Vagina (tissue), 2 donors: Measurements from ENCODE around the gene PIAS3. TPM values are rescaled to one million over a fixed set of nuclear protein-coding genes. Genes with fewer than 3 reads are reported as not detected.
A peak's percentile ranks its signal among the peaks of the same experiment; 100 is the strongest.

Experiments used
- DNase-seq, 2 donors: peaks; one replicate each; pipeline ENCODE4 v3.0.0-alpha.2; 2017; ENCODE audit errors: extremely low spot score in 2 of 2
- H3K27ac ChIP-seq: fragments of 200-600 bp; sonication (generic); one replicate; pipeline ENCODE4 v1.5.1; 2019
- H3K27me3 ChIP-seq: fragments of 200-600 bp; sonication (generic); one replicate; pipeline ENCODE4 v1.5.1; 2019
- H3K36me3 ChIP-seq, 2 donors: fragments of 200-600 bp; sonication (generic); one replicate each; pipeline ENCODE4 v1.5.1; 2017 to 2019
- H3K4me1 ChIP-seq: fragments of 200-600 bp; sonication (generic); one replicate; pipeline ENCODE4 v1.5.1; 2019
- H3K4me3 ChIP-seq, 2 donors: fragments of 200-600 bp; sonication (generic); 1 replicate in 1 of 2; 2 replicates in 1 of 2; pipeline ENCODE4 v1.5.1; 2016 to 2019
- H3K9me3 ChIP-seq: fragments of 200-600 bp; sonication (generic); one replicate; pipeline ENCODE4 v1.5.1; 2019
- CTCF ChIP-seq, 3 experiments: fragments of 450-650 bp in 2 of 3; fragments of 200-600 bp in 1 of 3; sonication (generic) in 1 of 3; IDR thresholded peaks; one replicate each; pipeline ENCODE4 v1.5.1; 2017 to 2019; ENCODE audit warnings: antibody characterized with exemption in 3 of 3, mild to moderate bottlenecking in 2 of 3, moderate library complexity in 2 of 3
- POLR2A ChIP-seq, 2 donors: fragments of 450-650 bp; IDR thresholded peaks; one replicate each; pipeline ENCODE4 v1.6.1; 2017; ENCODE audit warnings: antibody characterized with exemption in 2 of 2, mild to moderate bottlenecking in 2 of 2, moderate library complexity in 2 of 2
- POLR2AphosphoS5 ChIP-seq, 2 donors: sonication (generic); formaldehyde crosslinking; IDR thresholded peaks; one replicate each; pipeline ENCODE4 v1.9.0; 2017; ENCODE audit warnings: antibody characterized with exemption in 2 of 2, mild to moderate bottlenecking in 2 of 2, low read depth in 1 of 2; ENCODE audit not compliant: insufficient read depth in 1 of 2
- intact Hi-C: fragments of 100-400 bp; cut with DNase I; formaldehyde crosslinking; loops from one replicate; pipeline ENCODE4 v1.15.1; 2023
- total RNA-seq: library from RNA; depleted of rRNA; stranded (reverse); fragments of >200 nt; gene quantifications from one replicate; pipeline ENCODE4 v1.2.3, GENCODE V29; 2016

The PIAS3 gene
- total RNA-seq, 1 donor from 2014 or later: 40.5 TPM

GRCh38 chr1:145886390-145886789, 27.5 kb upstream of the PIAS3 start:
- peak overlapping the region; percentile 55 to 56 for H3K4me3 ChIP-seq
- intact Hi-C loops: no loop called here
- DNase-seq: no peak
- no peaks in the 10 kb centered on the region for H3K9me3 ChIP-seq
- peak overlapping the region; percentile 45 for H3K27ac ChIP-seq
- peaks cover 22% of the 10 kb centered on the region for H3K4me1 ChIP-seq
- H3K27me3 ChIP-seq: no peaks in the 10 kb centered on the region
- no peaks in the 10 kb centered on the region for H3K36me3 ChIP-seq
- TF ChIP-seq CTCF (IDR thresholded peaks at IDR 0.05): no peak
- no peak for TF ChIP-seq POLR2A (IDR thresholded peaks at IDR 0.05)
- TF ChIP-seq POLR2AphosphoS5 (IDR thresholded peaks at IDR 0.05; ENCODE audit: insufficient read depth in 1 of 2, low read depth in 1 of 2): no peak

- Histone ChIP-seq H3K9me3 (no peaks in the 10 kb centered on the region), H3K4me3 (peak within 1 kb of the TSS; percentile 55 to 56), H3K27me3 (no peaks in the 10 kb centered on the region), H3K36me3 (no peaks in the 10 kb centered on the region), H3K4me1 (peaks cover 16% of the 10 kb centered on the region), H3K27ac (peak within 1 kb of the TSS; percentile 45)
- DNase-seq: no peak
- TF ChIP-seq POLR2A (IDR thresholded peaks at IDR 0.05) (no peak), POLR2AphosphoS5 (IDR thresholded peaks at IDR 0.05; ENCODE audit: insufficient read depth in 1 of 2, low read depth in 1 of 2) (peak; percentile 9 to 40)
- intact Hi-C loops: no loop called here
These were observed 26.9 kb upstream of the PIAS3 start, which contains the start of gene ANKRD35 for GRCh38 chr1:145885738-145886287. Gene ANKRD35 (minus strand): TSS chr1:145885866. CDS start chr1:145885758, 108 bp downstream.

- H3K36me3 ChIP-seq: no peaks in the 10 kb centered on the region
- H3K27ac ChIP-seq: no peak overlapping the region
- TF ChIP-seq POLR2A (IDR thresholded peaks at IDR 0.05): no peak
- no peak for TF ChIP-seq CTCF (IDR thresholded peaks at IDR 0.05)
- TF ChIP-seq POLR2AphosphoS5 (IDR thresholded peaks at IDR 0.05; ENCODE audit: insufficient read depth in 1 of 2, low read depth in 1 of 2): no peak
- intact Hi-C loops: no loop called here
- peak overlapping the region in 1 of 2 donors; percentile 56 for H3K4me3 ChIP-seq
- peaks cover 7% of the 10 kb centered on the region for H3K4me1 ChIP-seq
- no peaks in the 10 kb centered on the region for H3K27me3 ChIP-seq
- peak in 1 of 2 donors; percentile 64 for DNase-seq
- no peaks in the 10 kb centered on the region for H3K9me3 ChIP-seq
These were observed 25.8 kb upstream of the PIAS3 start for GRCh38 chr1:145884675-145885074.

GRCh38 chr1:145879775-145880174, 20.9 kb upstream of the PIAS3 start:
- Histone ChIP-seq H3K27ac (no peak overlapping the region), H3K4me1 (no peaks in the 10 kb centered on the region), H3K9me3 (no peaks in the 10 kb centered on the region), H3K4me3 (no peak overlapping the region), H3K36me3 (no peaks in the 10 kb centered on the region), H3K27me3 (no peaks in the 10 kb centered on the region)
- intact Hi-C loops: no loop called here
- TF ChIP-seq CTCF (IDR thresholded peaks at IDR 0.05): no peak
- no peak for TF ChIP-seq POLR2A (IDR thresholded peaks at IDR 0.05)
- no peak for TF ChIP-seq POLR2AphosphoS5 (IDR thresholded peaks at IDR 0.05; ENCODE audit: insufficient read depth in 1 of 2, low read depth in 1 of 2)
- DNase-seq: no peak

GRCh38 chr1:145878724-145879123, 19.8 kb upstream of the PIAS3 start:
- DNase-seq: no peak
- no peak overlapping the region for H3K4me3 ChIP-seq
- H3K27ac ChIP-seq: peak overlapping the region; percentile 57
- H3K4me1 ChIP-seq: no peaks in the 10 kb centered on the region
- no peaks in the 10 kb centered on the region for H3K9me3 ChIP-seq
- intact Hi-C loops: no loop called here
- no peaks in the 10 kb centered on the region for H3K27me3 ChIP-seq
- H3K36me3 ChIP-seq: no peaks in the 10 kb centered on the region
- TF ChIP-seq CTCF (IDR thresholded peaks at IDR 0.05): no peak
- no peak for TF ChIP-seq POLR2A (IDR thresholded peaks at IDR 0.05)
- peak in 1 of 2 donors; percentile 65 for TF ChIP-seq POLR2AphosphoS5 (IDR thresholded peaks at IDR 0.05; ENCODE audit: insufficient read depth in 1 of 2, low read depth in 1 of 2)
